ENCODE data around the gene NANS. TPM values are rescaled to one million over a fixed set of nuclear protein-coding genes. Genes with fewer than 3 reads are reported as not detected.

The NANS gene
- total and polyA plus RNA-seq, 2 of the 13 experiments (the other 11 are each of a cell fraction or from before 2014, with no cell fraction given) = 86.9 to 203 TPM

DNA sequence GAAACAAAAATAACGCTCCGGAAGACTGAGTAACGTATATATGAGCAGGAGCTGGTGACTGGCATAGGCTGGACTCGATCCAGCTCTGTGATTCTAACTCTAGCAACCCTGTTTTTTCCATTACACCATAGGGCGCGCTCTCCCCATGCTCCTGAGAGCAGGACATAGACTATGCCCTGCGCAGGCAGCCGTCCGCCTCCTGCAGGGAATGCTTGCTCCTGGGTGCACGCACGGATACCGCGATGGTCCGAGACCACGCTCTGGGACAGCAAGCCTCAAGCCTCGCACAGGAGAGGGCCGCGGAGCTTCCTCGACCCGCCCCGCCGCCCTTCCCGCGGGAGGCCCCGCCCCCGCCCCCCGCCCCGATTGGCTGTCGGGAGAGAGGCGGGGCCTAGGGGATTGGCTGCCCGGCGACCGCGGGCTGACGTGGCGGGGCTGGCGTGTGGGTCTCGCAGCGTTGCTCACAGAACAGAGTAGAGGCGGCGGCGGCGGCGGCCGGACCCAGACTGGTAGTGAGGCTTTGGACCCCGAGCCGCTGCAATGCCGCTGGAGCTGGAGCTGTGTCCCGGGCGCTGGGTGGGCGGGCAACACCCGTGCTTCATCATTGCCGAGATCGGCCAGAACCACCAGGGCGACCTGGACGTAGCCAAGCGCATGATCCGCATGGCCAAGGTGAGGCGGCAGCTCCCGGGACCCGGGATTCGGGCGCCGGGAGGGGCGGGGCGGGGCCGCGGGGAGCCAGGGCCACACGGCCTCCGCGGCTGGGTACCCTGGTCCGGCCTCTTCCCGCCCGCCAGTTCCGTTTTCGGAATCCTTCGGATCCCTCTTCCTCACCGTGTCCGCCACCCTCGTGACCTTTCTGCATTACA, at the start of gene NANS (continued):
- TF ChIP-seq, protein P1, sequence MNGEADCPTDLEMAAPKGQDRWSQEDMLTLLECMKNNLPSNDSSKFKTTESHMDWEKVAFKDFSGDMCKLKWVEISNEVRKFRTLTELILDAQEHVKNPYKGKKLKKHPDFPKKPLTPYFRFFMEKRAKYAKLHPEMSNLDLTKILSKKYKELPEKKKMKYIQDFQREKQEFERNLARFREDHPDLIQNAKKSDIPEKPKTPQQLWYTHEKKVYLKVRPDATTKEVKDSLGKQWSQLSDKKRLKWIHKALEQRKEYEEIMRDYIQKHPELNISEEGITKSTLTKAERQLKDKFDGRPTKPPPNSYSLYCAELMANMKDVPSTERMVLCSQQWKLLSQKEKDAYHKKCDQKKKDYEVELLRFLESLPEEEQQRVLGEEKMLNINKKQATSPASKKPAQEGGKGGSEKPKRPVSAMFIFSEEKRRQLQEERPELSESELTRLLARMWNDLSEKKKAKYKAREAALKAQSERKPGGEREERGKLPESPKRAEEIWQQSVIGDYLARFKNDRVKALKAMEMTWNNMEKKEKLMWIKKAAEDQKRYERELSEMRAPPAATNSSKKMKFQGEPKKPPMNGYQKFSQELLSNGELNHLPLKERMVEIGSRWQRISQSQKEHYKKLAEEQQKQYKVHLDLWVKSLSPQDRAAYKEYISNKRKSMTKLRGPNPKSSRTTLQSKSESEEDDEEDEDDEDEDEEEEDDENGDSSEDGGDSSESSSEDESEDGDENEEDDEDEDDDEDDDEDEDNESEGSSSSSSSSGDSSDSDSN (CRISPR knock-in tag; IDR thresholded peaks at IDR 0.05) = peak; percentile 91
- peak; percentile 78 for TF ChIP-seq ATF7-NPFF (CRISPR knock-in tag; IDR thresholded peaks at IDR 0.05; ENCODE audit: low read depth)
- TF ChIP-seq, protein P2, sequence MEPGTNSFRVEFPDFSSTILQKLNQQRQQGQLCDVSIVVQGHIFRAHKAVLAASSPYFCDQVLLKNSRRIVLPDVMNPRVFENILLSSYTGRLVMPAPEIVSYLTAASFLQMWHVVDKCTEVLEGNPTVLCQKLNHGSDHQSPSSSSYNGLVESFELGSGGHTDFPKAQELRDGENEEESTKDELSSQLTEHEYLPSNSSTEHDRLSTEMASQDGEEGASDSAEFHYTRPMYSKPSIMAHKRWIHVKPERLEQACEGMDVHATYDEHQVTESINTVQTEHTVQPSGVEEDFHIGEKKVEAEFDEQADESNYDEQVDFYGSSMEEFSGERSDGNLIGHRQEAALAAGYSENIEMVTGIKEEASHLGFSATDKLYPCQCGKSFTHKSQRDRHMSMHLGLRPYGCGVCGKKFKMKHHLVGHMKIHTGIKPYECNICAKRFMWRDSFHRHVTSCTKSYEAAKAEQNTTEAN (CRISPR knock-in tag; conservative IDR thresholded peaks at IDR 0.05) = peak; percentile 53; the same call in 1 of the 2 replicates
- TF ChIP-seq TBP (CRISPR knock-in tag; IDR thresholded peaks at IDR 0.05) = peak; percentile 65; the same call in 1 of the 2 replicates
- no peak for TF ChIP-seq HCFC1 (IDR thresholded peaks at IDR 0.05; ENCODE audit: low read depth, low read length)
- peak; percentile 29 for TF ChIP-seq PHF5A (CRISPR knock-in tag; IDR thresholded peaks at IDR 0.05; ENCODE audit: low read depth, unreplicated experiment)
- TF ChIP-seq, protein P3, sequence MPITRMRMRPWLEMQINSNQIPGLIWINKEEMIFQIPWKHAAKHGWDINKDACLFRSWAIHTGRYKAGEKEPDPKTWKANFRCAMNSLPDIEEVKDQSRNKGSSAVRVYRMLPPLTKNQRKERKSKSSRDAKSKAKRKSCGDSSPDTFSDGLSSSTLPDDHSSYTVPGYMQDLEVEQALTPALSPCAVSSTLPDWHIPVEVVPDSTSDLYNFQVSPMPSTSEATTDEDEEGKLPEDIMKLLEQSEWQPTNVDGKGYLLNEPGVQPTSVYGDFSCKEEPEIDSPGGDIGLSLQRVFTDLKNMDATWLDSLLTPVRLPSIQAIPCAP (CRISPR knock-in tag; IDR thresholded peaks at IDR 0.05; ENCODE audit: low read depth) = no peak
- no peak for TF ChIP-seq MBD4 (IDR thresholded peaks at IDR 0.05; ENCODE audit: borderline replicate concordance, low read length)
- no peak; the same call in 1 of the 2 replicates for TF ChIP-seq ZNF318 (CRISPR knock-in tag; IDR thresholded peaks at IDR 0.05)
- TF ChIP-seq GABPA (IDR thresholded peaks at IDR 0.05; ENCODE audit: low read depth, low read length) = no peak
- peak; percentile 49; the same call in 1 of the 2 replicates for TF ChIP-seq GABPA (CRISPR knock-in tag; IDR thresholded peaks at IDR 0.05; ENCODE audit: low read depth)
- no peak for TF ChIP-seq NFIB (CRISPR knock-in tag; IDR thresholded peaks at IDR 0.05; ENCODE audit: borderline replicate concordance)
- no peak for TF ChIP-seq ZZZ3 (CRISPR knock-in tag; IDR thresholded peaks at IDR 0.05; ENCODE audit: borderline replicate concordance)
- TF ChIP-seq ZNF414 (CRISPR knock-in tag; IDR thresholded peaks at IDR 0.05) = no peak; the same call in 1 of the 2 replicates
- TF ChIP-seq ZFP1 (CRISPR knock-in tag; IDR thresholded peaks at IDR 0.05) = no peak; the same call in 1 of the 2 replicates

Data from HepG2 (cell line).